HT-29 (cell line): ENCODE data around the gene CAND2. TPM values are rescaled to one million over a fixed set of nuclear protein-coding genes. Genes with fewer than 3 reads are reported as not detected.

Experiments
- small RNA-seq: library from RNA; depleted of rRNA; stranded (forward); fragments of <200 nt; gene quantifications from one replicate; pipeline ENCODE3, GENCODE V24; 2014
- total RNA-seq: library from RNA; depleted of rRNA; stranded (reverse); fragments of >200 nt; shearing (Covaris generic); gene quantifications from 2 replicates; pipeline ENCODE4 v1.2.3, GENCODE V29; 2014; rRNA removed

The CAND2 gene
- total RNA-seq, 1 experiment from 2014 or later = not detected

Small RNA genes lying within 50 kb of the gene (small RNA-seq; reads per million reads assigned to genes)
- gene AC034198.1 = not detected

Other genes with a start within 250 kb of the CAND2 start
- 10.8 and 13.5 TPM in 2 replicates for gene MKRN2, start 239.6 kb upstream of the CAND2 start, total RNA-seq
- 51.0 and 54.6 TPM in 2 replicates for gene RAF1, start 132.6 kb upstream of the CAND2 start, total RNA-seq
- not detected in 2 replicates for gene TMEM40, start 37.4 kb upstream of the CAND2 start, total RNA-seq
- gene RPL32, start 44.9 kb downstream of the CAND2 start, total RNA-seq = 1,047 and 1,077 TPM in 2 replicates